CD8-positive, alpha-beta memory T cell (primary cell): ENCODE measurements around the gene NEGR1. TPM values are rescaled to one million over a fixed set of nuclear protein-coding genes. Genes with fewer than 3 reads are reported as not detected.
"Not testable (repeated sequence)": the region's sequence is repeated elsewhere in the genome, so short reads cannot be mapped to it uniquely, and the experiment has no call there.

Source experiments
- CTCF ChIA-PET: fragments of 350-600 bp; sonication (Branson Sonifier 250); formaldehyde crosslinking; loops from one replicate; lab custom pipeline; 2021; ENCODE audit warnings: antibody characterized with exemption; lab: Charles Lee
- POLR2A ChIA-PET: fragments of 350-600 bp; sonication (Branson Sonifier 250); formaldehyde crosslinking; loops from one replicate; lab custom pipeline; 2021; ENCODE audit warnings: antibody characterized with exemption; lab: Charles Lee
- DNase-seq, 5 donors: peaks; one replicate each; pipeline versions ENCODE4 v3.0.0 to v3.0.0-alpha.2; 2020 to 2022; ENCODE audit warnings: mixed read lengths in 1 of 5
- H3K27ac ChIP-seq: one replicate; pipeline ENCODE4 v1.7.0; 2013; ENCODE audit warnings: low read depth, mild to moderate bottlenecking, low read length, moderate library complexity
- H3K27me3 ChIP-seq: 2 replicates; pipeline ENCODE4 v1.7.0; 2013; ENCODE audit warnings: low read length, mild to moderate bottlenecking; ENCODE audit not compliant: insufficient read depth, poor library complexity, severe bottlenecking
- H3K36me3 ChIP-seq: 2 replicates; pipeline ENCODE4 v1.7.0; 2013; ENCODE audit warnings: mild to moderate bottlenecking, low read length, moderate library complexity; ENCODE audit not compliant: insufficient read depth
- H3K4me1 ChIP-seq: 2 replicates; pipeline ENCODE4 v1.7.0; 2013; ENCODE audit warnings: mild to moderate bottlenecking, low read length, moderate library complexity; ENCODE audit not compliant: insufficient read depth
- H3K4me3 ChIP-seq: 2 replicates; pipeline ENCODE4 v1.7.0; 2013; ENCODE audit warnings: mild to moderate bottlenecking, low read length
- H3K9me3 ChIP-seq: 2 replicates; pipeline ENCODE4 v1.7.0; 2013; ENCODE audit warnings: mild to moderate bottlenecking, low read length
- H3K27ac Mint-ChIP-seq, 8 donors: one replicate each; pipeline ENCODE4 v1.8.0; 2020 to 2021; ENCODE audit warnings: mixed read lengths in 8 of 8, mild to moderate bottlenecking in 6 of 8, inconsistent platforms in 3 of 8, moderate library complexity in 3 of 8
- H3K27me3 Mint-ChIP-seq, 2 donors: one replicate each; pipeline ENCODE4 v1.8.0; 2020 to 2021; ENCODE audit warnings: mixed read lengths in 2 of 2, mild to moderate bottlenecking in 1 of 2, moderate library complexity in 1 of 2
- H3K36me3 Mint-ChIP-seq, 3 donors: one replicate each; pipeline ENCODE4 v1.8.0; 2020 to 2021; ENCODE audit warnings: mixed read lengths in 3 of 3, inconsistent platforms in 1 of 3, mild to moderate bottlenecking in 1 of 3
- H3K4me1 Mint-ChIP-seq, 3 donors: one replicate each; pipeline ENCODE4 v1.8.0; 2020 to 2021; ENCODE audit warnings: mixed read lengths in 3 of 3, inconsistent platforms in 1 of 3, mild to moderate bottlenecking in 1 of 3
- H3K4me3 Mint-ChIP-seq, 7 donors: one replicate each; pipeline ENCODE4 v1.8.0; 2020 to 2021; ENCODE audit warnings: mixed read lengths in 7 of 7, mild to moderate bottlenecking in 6 of 7, moderate library complexity in 4 of 7, inconsistent platforms in 2 of 7
- H3K9me3 Mint-ChIP-seq, 5 donors: one replicate each; pipeline ENCODE4 v1.8.0; 2020 to 2022; ENCODE audit warnings: mixed read lengths in 5 of 5, mild to moderate bottlenecking in 3 of 5, moderate library complexity in 2 of 5, inconsistent platforms in 1 of 5
- polyA plus RNA-seq: library from polyadenylated mRNA; unstranded; fragments of 300-500 nt; fragmentation: Illumina TruSeq; gene quantifications from one replicate; pipeline ENCODE4 v1.2.3, GENCODE V29; 2021
- total RNA-seq, 2 experiments: library from RNA; stranded (reverse); gene quantifications; one replicate each; pipeline ENCODE4 v1.2.3, GENCODE V29; 2021

NEGR1 gene
- total and polyA plus RNA-seq, 3 experiments from 2014 or later: not detected

- H3K27me3 Mint-ChIP-seq: peaks cover 6 to 10% of the 10 kb centered on the region in 2 donors
- H3K36me3 Mint-ChIP-seq: no peaks in the 10 kb centered on the region
- H3K27ac Mint-ChIP-seq: no peak overlapping the region
- Histone ChIP-seq H3K4me1 (no peaks in the 10 kb centered on the region), H3K4me3 (no peak overlapping the region), H3K27ac (no peak overlapping the region), H3K9me3 (no peaks in the 10 kb centered on the region), H3K27me3 (no peaks in the 10 kb centered on the region), H3K36me3 (no peaks in the 10 kb centered on the region)
- H3K4me1 Mint-ChIP-seq: peaks cover 5 to 18% (median 15%) of the 10 kb centered on the region in 3 donors
- H3K9me3 Mint-ChIP-seq: peaks cover 0 to 7% (median 6%) of the 10 kb centered on the region in 5 donors
- no peak for DNase-seq
- CTCF ChIA-PET: no interaction called here
- no peak overlapping the region for H3K4me3 Mint-ChIP-seq
- POLR2A ChIA-PET: no interaction called here
Measured at GRCh38 chr1:72278461-72278860, 3.9 kb downstream of the NEGR1 start.

GRCh38 chr1:72271555-72272085 lies 10.7 kb downstream of the NEGR1 start:
- H3K27me3 ChIP-seq: no peaks in the 10 kb centered on the region
- H3K36me3 Mint-ChIP-seq: no peaks in the 10 kb centered on the region

GRCh38 chr1:72262735-72263134 lies 19.6 kb downstream of the NEGR1 start:
- no peak for DNase-seq
- Histone ChIP-seq H3K36me3 (no peaks in the 10 kb centered on the region), H3K9me3 (no peaks in the 10 kb centered on the region), H3K4me1 (no peaks in the 10 kb centered on the region), H3K4me3 (no peak overlapping the region), H3K27me3 (no peaks in the 10 kb centered on the region), H3K27ac (no peak overlapping the region)
- no peaks in the 10 kb centered on the region for H3K36me3 Mint-ChIP-seq
- no peak overlapping the region for H3K27ac Mint-ChIP-seq
- no peak overlapping the region for H3K4me3 Mint-ChIP-seq
- ChIA-PET POLR2A (no interaction called here), CTCF (no interaction called here)
- no peaks in the 10 kb centered on the region for H3K27me3 Mint-ChIP-seq
- peaks cover 0 to 11% (median 2%) of the 10 kb centered on the region in 5 donors for H3K9me3 Mint-ChIP-seq
- H3K4me1 Mint-ChIP-seq: no peaks in the 10 kb centered on the region

More at GRCh38 chr1:72271555-72272085, 10.7 kb downstream of the NEGR1 start:
- Histone ChIP-seq H3K27ac (no peak overlapping the region), H3K4me1 (no peaks in the 10 kb centered on the region), H3K4me3 (no peak overlapping the region), H3K36me3 (no peaks in the 10 kb centered on the region), H3K9me3 (no peaks in the 10 kb centered on the region)
- DNase-seq: no peak
- Mint-ChIP-seq H3K27me3 (no peaks in the 10 kb centered on the region), H3K4me3 (no peak overlapping the region), H3K4me1 (no peaks in the 10 kb centered on the region), H3K27ac (no peak overlapping the region), H3K9me3 (peaks cover 0 to 12% (median 3%) of the 10 kb centered on the region in 5 donors)
- POLR2A ChIA-PET: no interaction called here
- CTCF ChIA-PET: no interaction called here

- Histone ChIP-seq H3K9me3 (no peaks in the 10 kb centered on the region), H3K27me3 (no peaks in the 10 kb centered on the region), H3K27ac (no peak overlapping the region), H3K36me3 (no peaks in the 10 kb centered on the region), H3K4me1 (no peaks in the 10 kb centered on the region), H3K4me3 (no peak overlapping the region)
- no peaks in the 10 kb centered on the region for H3K36me3 Mint-ChIP-seq
- no peaks in the 10 kb centered on the region for H3K4me1 Mint-ChIP-seq
- H3K9me3 Mint-ChIP-seq: peaks cover 0 to 18% (median 5%) of the 10 kb centered on the region in 5 donors
- no peak overlapping the region for H3K27ac Mint-ChIP-seq
- H3K4me3 Mint-ChIP-seq: no peak overlapping the region
- CTCF ChIA-PET: no interaction called here
- POLR2A ChIA-PET: no interaction called here
- no peaks in the 10 kb centered on the region for H3K27me3 Mint-ChIP-seq
- DNase-seq: no peak
Measured at GRCh38 chr1:72253132-72253531, 29.2 kb downstream of the NEGR1 start.

GRCh38 chr1:72241397-72241796 lies 40.9 kb downstream of the NEGR1 start:
- Histone ChIP-seq H3K9me3 (no peaks in the 10 kb centered on the region), H3K4me1 (no peaks in the 10 kb centered on the region), H3K36me3 (no peaks in the 10 kb centered on the region), H3K4me3 (no peak overlapping the region), H3K27me3 (no peaks in the 10 kb centered on the region), H3K27ac (no peak overlapping the region)
- POLR2A ChIA-PET: no interaction called here
- CTCF ChIA-PET: no interaction called here
- no peak overlapping the region for H3K4me3 Mint-ChIP-seq
- no peaks in the 10 kb centered on the region for H3K4me1 Mint-ChIP-seq
- no peaks in the 10 kb centered on the region for H3K27me3 Mint-ChIP-seq
- H3K9me3 Mint-ChIP-seq: peaks cover 0 to 14% (median 4%) of the 10 kb centered on the region in 5 donors
- H3K36me3 Mint-ChIP-seq: no peaks in the 10 kb centered on the region
- no peak for DNase-seq
- H3K27ac Mint-ChIP-seq: no peak overlapping the region

- H3K4me1 Mint-ChIP-seq, H3K36me3 Mint-ChIP-seq, H3K9me3 ChIP-seq, H3K4me1 ChIP-seq, H3K27me3 ChIP-seq, H3K4me3 Mint-ChIP-seq, H3K4me3 ChIP-seq, H3K27me3 Mint-ChIP-seq, H3K36me3 ChIP-seq, POLR2A ChIA-PET, CTCF ChIA-PET, H3K27ac ChIP-seq, DNase-seq, H3K27ac Mint-ChIP-seq: not testable (repeated sequence)
- peaks cover 7 to 30% (median 14%) of the 10 kb centered on the region in 5 donors for H3K9me3 Mint-ChIP-seq
Measured at GRCh38 chr1:72235931-72236330, 46.4 kb downstream of the NEGR1 start.

- no peaks in the 10 kb centered on the region for H3K36me3 Mint-ChIP-seq
- H3K9me3 Mint-ChIP-seq: peaks cover 7 to 30% (median 14%) of the 10 kb centered on the region in 5 donors
- ChIA-PET POLR2A (no interaction called here), CTCF (no interaction called here)
- no peaks in the 10 kb centered on the region for H3K9me3 ChIP-seq
- H3K4me3 Mint-ChIP-seq: no peak overlapping the region
- no peaks in the 10 kb centered on the region for H3K4me1 ChIP-seq
- no peaks in the 10 kb centered on the region for H3K4me1 Mint-ChIP-seq
- no peaks in the 10 kb centered on the region for H3K27me3 Mint-ChIP-seq
- no peak overlapping the region for H3K27ac Mint-ChIP-seq
- no peak overlapping the region for H3K4me3 ChIP-seq
- no peak overlapping the region for H3K27ac ChIP-seq
- no peak for DNase-seq
- H3K27me3 ChIP-seq: no peaks in the 10 kb centered on the region
- no peaks in the 10 kb centered on the region for H3K36me3 ChIP-seq
Measured at GRCh38 chr1:72235062-72235461, 47.3 kb downstream of the NEGR1 start.

GRCh38 chr1:72230746-72231145 lies 51.6 kb downstream of the NEGR1 start:
- no peaks in the 10 kb centered on the region for H3K4me1 ChIP-seq
- POLR2A ChIA-PET: no interaction called here
- Mint-ChIP-seq H3K27me3 (no peaks in the 10 kb centered on the region), H3K27ac (no peak overlapping the region), H3K9me3 (peaks cover 9 to 29% (median 16%) of the 10 kb centered on the region in 5 donors), H3K36me3 (no peaks in the 10 kb centered on the region), H3K4me3 (no peak overlapping the region), H3K4me1 (no peaks in the 10 kb centered on the region)
- H3K27ac ChIP-seq: no peak overlapping the region
- no peak overlapping the region for H3K4me3 ChIP-seq
- no peaks in the 10 kb centered on the region for H3K36me3 ChIP-seq
- DNase-seq: no peak
- H3K27me3 ChIP-seq: no peaks in the 10 kb centered on the region
- no peaks in the 10 kb centered on the region for H3K9me3 ChIP-seq
- CTCF ChIA-PET: no interaction called here
